HG03432 (cell line): Measurements from ENCODE around the gene CBFA2T3.
"Not testable (repeated sequence)": the region's sequence is repeated elsewhere in the genome, so short reads cannot be mapped to it uniquely, and the experiment has no call there.

ENCODE experiments used
- ATAC-seq: cut with Tn5 transposase; IDR thresholded peaks from one replicate; pipeline ENCODE4 v1.9.1; 2021; ENCODE audit warnings: mild to moderate bottlenecking, moderate library complexity; ENCODE audit not compliant: unreplicated experiment

CBFA2T3 gene

GRCh38 chr16:88894681-88895300, 82.2 kb downstream of the CBFA2T3 start:
- no peak for ATAC-seq

- ATAC-seq, result not testable (repeated sequence)
Observed at GRCh38 chr16:88894266-88894665, 82.7 kb downstream of the CBFA2T3 start.

- no peak for ATAC-seq
Observed at GRCh38 chr16:88893127-88893968, 83.7 kb downstream of the CBFA2T3 start.

- no peak for ATAC-seq
Observed at GRCh38 chr16:88892065-88892464, 84.9 kb downstream of the CBFA2T3 start.

- no peak for ATAC-seq
Observed at GRCh38 chr16:88891083-88891482, 85.9 kb downstream of the CBFA2T3 start.

GRCh38 chr16:88889702-88890352, 87.2 kb downstream of the CBFA2T3 start:
- ATAC-seq, result not testable (repeated sequence)

GRCh38 chr16:88888461-88889387, 88.3 kb downstream of the CBFA2T3 start:
- no peak for ATAC-seq

GRCh38 chr16:88888057-88888456, 89.0 kb downstream of the CBFA2T3 start:
- ATAC-seq, result no peak

- no peak for ATAC-seq
Observed at GRCh38 chr16:88886845-88887521, 90.0 kb downstream of the CBFA2T3 start.

GRCh38 chr16:88886420-88886844, 90.6 kb downstream of the CBFA2T3 start:
- ATAC-seq, result no peak

- no peak for ATAC-seq
Observed at GRCh38 chr16:88885693-88886280, 91.2 kb downstream of the CBFA2T3 start.

GRCh38 chr16:88884569-88885271, 92.3 kb downstream of the CBFA2T3 start:
- no peak for ATAC-seq

- no peak for ATAC-seq
Observed at GRCh38 chr16:88883946-88884345, 93.1 kb downstream of the CBFA2T3 start.

GRCh38 chr16:88883117-88883895, 93.7 kb downstream of the CBFA2T3 start:
- ATAC-seq, result no peak

- ATAC-seq, result no peak
Observed at GRCh38 chr16:88882358-88883030, 94.5 kb downstream of the CBFA2T3 start.

- no peak for ATAC-seq
Observed at GRCh38 chr16:88881675-88882357, 95.2 kb downstream of the CBFA2T3 start.

- ATAC-seq, result no peak
Observed at GRCh38 chr16:88881007-88881615, 95.9 kb downstream of the CBFA2T3 start.
